ENCODE measurements around the gene TPRG1L.

DNA sequence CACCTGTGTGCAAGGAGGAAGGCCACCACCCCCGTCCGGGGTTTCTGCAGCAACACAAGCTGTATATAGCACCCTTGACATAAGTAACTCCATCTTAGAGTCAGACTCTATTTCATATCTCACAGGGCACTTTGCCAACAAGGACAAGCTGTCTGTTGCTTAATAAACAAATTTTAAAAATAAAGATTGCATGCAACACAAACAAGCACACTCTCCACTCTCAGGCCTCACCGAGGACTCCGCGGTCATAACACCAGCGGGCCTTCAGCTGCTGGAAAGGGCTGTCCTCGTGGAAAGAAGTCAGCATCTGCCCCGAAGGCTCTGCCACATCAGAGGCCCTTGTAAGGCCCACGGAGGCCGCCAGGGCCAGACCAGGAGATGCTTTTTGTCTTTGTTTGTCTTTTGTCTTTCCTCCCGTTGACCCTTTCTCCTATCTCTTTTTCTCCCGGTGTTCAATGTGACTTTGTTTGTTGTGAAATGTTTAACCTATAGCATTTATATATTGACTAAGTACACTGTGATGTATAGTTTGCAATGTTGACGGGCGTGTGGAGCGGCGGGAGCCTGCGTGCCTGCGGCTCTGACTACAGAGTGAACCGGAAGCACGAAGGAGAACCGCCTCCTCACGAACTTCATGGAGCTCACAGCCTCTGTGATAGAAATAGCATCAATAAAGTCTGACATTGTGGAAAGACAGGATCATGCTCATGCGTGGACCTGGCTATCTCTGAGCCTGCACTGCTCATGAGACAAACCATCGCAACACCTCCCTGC is 37.6 kb upstream of the TPRG1L start:
- TF ChIP-seq, protein P1, sequence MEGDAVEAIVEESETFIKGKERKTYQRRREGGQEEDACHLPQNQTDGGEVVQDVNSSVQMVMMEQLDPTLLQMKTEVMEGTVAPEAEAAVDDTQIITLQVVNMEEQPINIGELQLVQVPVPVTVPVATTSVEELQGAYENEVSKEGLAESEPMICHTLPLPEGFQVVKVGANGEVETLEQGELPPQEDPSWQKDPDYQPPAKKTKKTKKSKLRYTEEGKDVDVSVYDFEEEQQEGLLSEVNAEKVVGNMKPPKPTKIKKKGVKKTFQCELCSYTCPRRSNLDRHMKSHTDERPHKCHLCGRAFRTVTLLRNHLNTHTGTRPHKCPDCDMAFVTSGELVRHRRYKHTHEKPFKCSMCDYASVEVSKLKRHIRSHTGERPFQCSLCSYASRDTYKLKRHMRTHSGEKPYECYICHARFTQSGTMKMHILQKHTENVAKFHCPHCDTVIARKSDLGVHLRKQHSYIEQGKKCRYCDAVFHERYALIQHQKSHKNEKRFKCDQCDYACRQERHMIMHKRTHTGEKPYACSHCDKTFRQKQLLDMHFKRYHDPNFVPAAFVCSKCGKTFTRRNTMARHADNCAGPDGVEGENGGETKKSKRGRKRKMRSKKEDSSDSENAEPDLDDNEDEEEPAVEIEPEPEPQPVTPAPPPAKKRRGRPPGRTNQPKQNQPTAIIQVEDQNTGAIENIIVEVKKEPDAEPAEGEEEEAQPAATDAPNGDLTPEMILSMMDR (IDR thresholded peaks at IDR 0.05) = no peak
- TF ChIP-seq POLR2A (IDR thresholded peaks at IDR 0.05) = no peak
